RCC 7860 (cell line): ENCODE results near the gene CNTN5.

ENCODE experiments used
- DNase-seq: peaks from one replicate; pipeline ENCODE4 v3.0.0-alpha.2; 2015; ENCODE audit warnings: low spot score
- FAIRE-seq: peaks from 2 replicates; lab custom pipeline; 2012; peaks lifted over from hg19 to GRCh38; lab: Jason Lieb, UNC

CNTN5 gene

DNA sequence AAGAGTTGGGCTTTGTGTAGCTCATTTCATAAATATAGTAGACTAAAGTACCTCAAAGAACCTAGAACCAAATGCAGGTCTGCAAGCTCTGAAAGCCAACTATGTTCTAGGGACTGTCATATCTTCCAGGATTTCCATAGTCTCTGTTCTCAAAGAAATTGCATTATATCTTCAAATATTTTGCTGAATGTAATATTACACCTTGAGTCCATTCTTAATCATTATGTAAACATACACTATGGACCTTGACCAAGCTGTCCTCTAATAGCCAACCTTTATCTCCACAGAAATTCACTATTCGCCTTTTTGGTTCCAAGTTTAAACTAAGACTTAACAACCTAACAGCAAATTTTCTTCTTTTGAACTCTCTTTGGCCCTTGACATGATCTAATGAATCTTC is 987.7 kb downstream of the CNTN5 start:
- FAIRE-seq (no peak), DNase-seq (no peak)

DNA sequence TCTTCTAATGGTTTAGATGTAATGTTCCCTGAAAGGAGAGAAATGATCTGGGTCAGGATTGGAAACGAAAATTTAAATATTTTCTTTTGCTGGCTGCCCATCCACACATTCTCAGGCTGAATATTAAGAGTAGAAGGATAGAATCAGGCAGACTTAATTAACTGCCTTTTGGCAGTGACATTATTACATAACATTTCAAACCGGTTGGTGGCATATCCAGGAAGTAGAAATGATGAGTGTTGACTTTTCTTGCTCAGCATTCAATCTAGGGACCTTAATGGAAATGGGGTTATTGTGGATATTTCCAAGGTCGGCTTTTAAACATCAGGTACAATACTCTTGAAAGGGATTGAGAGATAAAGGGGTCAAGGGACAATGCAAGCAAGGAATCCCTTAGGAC is 989.0 kb downstream of the CNTN5 start:
- FAIRE-seq (no peak), DNase-seq (no peak)

DNA sequence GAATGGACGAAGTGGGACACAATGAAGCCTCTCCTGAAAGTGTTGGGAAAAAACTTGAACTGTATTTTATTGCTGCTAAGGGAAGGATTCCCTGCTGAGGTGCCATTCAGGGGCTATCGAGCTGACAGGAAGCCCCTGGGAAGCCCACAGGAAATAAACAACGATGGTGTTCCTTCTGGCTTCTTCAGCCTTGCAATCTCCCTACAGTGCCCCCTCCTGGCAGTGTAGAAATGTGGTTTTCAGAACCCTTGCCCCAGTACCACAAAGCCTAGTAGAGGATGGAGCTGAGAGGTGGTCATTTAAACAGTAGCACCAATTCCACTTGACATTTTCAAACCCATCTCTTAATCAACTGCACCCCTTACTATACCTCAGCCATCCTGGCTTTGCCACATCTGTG is 989.6 kb downstream of the CNTN5 start:
- FAIRE-seq (no peak), DNase-seq (no peak)

DNA sequence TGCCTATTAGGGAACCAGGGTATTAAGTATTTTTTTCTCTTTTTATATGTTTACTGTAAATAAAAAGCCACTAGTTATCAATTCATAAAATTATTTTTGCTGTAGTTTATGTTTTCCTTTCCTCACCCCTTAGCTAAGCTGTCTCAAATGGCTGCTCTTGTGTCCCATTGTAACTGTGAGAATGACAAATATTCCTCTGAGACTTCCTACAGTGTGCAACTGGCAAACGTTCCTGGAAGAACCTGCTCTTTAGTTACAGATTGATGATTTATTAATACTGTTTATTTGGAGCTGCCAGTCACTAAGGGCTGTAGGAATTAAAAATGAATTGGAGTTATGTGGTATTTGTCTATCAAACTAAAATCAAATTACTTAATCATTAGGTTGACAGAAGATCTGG is 990.9 kb downstream of the CNTN5 start:
- no peak for DNase-seq
- FAIRE-seq = no peak

DNA sequence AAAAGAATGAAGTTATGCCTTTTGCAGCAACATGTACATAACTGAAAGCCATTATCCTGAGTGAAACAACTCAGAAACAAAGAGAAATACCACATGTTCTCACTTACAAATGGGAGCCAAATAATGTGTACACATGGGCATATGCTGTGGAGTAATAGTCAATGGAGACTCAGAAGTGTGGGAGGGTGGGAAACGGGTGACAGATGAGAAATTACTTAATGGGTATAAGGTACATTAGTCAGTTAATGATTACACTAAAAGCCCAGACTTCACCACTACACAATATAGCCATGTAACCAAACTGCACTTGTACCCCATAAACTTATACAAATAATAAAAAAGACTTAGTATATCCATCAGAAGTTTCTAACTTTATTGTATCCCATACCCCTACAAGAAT is 992.3 kb downstream of the CNTN5 start:
- DNase-seq = no peak
- FAIRE-seq = no peak

DNA sequence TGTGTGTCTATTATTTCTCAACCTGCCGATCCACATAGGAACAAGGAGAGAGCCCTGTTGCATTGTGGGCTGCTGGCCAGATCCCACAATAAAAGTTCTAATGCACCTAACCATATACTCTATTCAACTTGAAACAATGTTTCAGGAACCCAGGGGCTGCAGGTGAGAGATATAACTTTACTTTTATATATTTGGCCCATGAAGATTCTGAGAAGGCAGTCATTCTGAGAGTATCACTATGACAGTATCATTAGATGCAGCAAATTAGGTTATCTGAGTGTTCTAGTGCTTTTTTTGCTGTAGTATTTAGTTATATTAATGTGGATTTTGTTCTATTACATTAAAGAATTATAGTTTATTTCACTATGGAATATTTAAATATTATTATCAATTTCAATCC is 1011.2 kb downstream of the CNTN5 start:
- no peak for FAIRE-seq
- no peak for DNase-seq

DNA sequence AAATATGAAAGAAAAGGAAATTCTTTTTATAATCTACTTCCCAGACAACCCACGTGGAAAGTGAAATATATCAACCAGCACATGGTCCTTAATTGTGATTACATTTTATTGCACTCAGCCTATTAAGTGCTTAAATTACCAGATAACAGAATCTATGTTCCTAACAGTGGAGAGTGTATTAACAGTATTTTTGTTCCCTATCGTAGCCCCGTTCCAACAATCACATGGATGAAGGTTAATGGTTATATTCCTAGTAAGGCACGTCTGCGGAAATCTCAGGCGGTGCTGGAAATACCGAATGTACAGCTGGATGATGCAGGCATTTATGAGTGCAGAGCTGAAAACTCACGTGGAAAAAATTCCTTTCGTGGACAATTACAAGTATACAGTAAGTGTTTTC is 1040.3 kb downstream of the CNTN5 start:
- DNase-seq (no peak), FAIRE-seq (no peak)

DNA sequence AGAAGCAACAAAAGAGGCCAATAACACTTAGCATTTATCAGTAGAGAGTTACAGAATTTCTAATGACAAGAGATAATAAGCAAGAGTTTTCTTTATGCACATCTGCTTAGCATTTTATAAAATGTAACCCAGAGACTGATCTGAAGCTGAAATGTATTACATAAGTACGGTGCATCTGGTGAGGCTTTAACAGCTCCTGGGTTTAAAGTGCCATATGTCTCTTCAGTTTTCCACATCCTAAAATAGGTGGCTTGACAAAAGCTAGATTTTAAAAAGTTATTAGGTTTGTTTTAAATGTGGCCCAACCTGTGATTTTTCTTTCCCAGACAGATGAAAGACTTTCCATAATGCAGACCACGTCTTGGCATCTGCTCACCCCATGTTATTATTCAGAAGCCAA is 1045.7 kb downstream of the CNTN5 start:
- no peak for DNase-seq

DNA sequence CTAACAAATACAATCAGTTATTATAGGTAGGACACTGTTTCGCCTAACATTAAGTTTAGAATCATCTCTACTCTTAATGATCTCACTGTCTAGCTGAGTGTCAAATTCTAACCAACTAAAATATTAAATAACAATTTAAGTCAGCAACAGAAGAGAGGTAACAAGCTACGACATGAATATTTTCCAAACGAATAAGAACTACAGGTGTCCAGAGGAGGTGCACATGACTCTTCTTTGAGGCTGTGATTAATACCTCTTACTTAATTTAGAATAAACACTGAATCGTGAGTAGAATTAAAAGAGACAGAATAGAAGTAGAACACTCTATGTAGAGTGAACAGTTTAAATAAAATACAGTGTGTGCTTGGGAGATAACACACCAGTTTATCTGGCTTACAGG is 1047.4 kb downstream of the CNTN5 start:
- FAIRE-seq (no peak), DNase-seq (no peak)

More for the DNA sequence above, 1045.7 kb downstream of the CNTN5 start:
- FAIRE-seq = no peak

DNA sequence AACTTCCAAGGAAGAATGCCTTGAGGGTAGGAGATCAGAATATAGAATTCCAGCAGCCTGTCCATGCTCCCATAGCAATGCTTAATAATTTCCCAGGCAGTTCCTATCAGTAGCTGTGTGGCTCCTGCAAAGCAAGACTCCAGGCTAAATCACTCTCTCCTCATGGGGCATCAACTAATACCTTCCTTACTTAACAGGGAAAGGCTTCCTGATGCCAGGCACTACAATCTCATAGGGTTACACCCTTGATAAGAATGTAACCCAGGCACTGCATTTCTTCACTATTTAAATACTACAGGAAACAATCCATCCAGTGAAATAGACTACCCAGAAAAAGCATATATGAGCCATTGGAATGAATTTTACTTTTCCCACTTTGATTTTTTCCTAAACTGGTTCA is 1051.4 kb downstream of the CNTN5 start:
- FAIRE-seq (no peak), DNase-seq (no peak)

DNA sequence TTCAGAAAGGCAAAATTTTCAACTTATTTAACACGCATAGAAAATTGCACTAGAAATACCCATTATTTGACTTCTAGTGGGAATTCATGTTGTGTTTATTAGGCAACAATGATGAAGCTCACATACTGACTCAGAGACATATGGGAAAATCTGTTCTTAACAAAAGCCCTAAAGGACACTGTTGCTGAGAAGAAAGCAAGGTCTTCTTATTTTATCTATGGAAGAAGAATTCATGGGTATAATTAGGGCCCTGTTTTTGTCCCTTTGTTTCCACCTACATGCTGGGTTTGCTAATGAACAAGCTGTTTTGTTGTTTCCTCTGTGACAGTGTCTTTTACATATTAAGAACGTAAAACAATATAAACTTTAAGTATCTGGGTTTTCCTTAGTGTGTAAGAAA is 1059.6 kb downstream of the CNTN5 start:
- FAIRE-seq = no peak
- DNase-seq = no peak

DNA sequence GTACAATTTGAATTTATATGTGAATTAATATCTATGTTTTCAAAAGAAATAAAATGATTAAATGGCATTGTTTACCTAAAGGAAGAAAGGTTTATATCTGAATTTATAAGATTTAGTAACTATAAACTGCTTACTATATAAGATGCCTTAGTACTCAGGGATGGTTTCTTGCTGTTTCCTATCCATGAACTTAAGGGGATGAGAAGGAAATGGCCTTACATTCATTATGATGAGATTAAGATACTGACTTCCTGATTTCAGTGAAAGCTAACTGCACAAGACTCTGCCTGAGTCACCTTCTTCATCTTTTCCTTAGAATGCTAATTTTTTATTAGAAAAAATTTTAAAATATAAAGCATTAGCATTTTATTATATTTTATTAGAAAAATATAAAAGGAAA is 1060.1 kb downstream of the CNTN5 start:
- no peak for FAIRE-seq

DNA sequence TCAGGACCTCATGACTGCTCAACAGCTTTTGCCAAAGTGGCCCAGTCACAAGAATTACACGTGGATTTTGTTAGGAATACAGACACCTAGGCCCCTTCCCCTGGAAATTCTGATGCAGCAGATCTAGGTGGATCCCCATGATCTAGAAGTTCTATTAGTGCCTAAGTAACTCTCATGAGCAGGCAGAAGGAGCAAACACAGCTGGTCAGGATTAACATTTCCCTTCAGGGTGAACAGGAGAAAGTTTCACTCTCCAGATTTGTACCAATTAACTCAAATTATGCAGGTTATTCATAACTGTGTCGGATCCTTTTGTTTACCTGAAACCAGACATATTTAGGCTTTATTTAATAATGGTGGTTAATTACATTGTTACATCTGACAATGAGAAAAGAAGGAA is 1072.9 kb downstream of the CNTN5 start:
- DNase-seq (no peak), FAIRE-seq (no peak)

More for the DNA sequence above, 1060.1 kb downstream of the CNTN5 start:
- DNase-seq = no peak

DNA sequence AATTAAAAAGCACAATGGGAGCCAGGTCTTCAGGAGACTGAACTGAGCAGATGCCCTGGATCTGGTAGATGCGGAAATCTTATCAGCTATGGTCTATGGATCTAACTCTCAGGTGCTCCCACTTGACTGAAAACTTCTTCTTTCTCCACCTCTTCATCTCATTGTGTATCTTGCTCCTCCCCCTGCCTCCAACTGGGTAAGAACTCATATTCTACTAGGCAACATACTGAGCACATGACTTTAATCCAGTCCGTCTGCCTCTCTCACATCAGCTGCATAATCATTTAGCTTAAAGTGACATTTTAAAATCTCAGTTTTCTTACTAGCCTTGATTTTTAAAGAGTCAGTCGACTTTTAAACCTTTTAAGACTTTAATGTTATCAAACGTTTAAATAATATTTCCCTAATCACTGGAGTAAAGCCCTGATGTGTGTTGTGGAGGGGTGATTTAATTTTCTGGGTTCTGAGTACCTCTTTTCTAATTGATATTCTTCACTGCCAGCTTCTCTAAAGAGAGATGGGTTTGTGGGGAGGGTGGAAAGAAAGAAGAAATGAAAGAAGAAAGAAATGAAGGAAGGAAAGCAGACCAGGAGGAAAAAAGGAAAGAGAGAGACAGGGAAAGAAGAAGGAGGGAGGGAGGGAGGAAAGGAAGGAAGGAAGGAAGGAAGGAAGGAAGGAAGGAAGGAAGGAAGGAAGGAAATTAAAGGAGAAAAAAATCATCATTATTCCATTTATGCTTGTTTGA is 1073.5 kb downstream of the CNTN5 start:
- DNase-seq (no peak), FAIRE-seq (no peak)

DNA sequence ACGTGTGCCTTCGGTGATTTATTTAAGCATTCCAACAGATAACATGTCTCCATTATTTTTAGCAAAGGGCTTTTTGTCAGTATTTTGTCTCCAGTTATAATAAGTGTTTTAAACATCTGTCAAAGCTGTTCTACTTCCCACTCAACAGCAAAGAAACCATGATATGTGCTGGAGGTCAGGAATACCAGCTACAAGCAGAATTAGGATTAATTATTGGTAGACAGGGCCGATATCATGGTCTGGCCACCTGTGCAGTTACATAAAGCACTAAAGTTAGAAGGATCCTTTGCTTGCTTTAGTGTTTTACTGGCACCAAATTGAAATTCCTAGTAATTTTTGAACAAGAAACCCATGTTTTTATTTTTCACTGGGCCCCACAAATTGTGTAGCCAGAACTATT is 1075.1 kb downstream of the CNTN5 start:
- FAIRE-seq (no peak), DNase-seq (no peak)

DNA sequence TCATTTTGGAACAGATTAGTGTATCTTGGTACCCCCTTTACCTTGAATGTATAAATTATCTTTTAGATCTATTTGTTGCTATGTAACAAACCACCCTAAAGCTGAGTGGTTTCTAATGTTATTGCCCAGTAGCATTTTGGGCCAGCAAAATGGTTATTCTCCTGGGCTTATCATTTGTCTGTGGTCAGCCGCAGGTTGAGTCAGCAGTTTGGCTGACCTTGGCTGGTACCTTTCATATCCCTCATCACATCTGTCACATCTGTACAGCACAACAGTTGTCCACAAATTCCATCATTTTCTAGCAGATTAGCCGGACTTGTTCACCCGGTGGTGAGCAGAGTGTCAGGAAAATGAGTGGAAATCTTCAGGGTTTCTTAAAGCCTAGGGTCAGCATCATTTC is 1077.8 kb downstream of the CNTN5 start:
- DNase-seq (no peak), FAIRE-seq (no peak)

DNA sequence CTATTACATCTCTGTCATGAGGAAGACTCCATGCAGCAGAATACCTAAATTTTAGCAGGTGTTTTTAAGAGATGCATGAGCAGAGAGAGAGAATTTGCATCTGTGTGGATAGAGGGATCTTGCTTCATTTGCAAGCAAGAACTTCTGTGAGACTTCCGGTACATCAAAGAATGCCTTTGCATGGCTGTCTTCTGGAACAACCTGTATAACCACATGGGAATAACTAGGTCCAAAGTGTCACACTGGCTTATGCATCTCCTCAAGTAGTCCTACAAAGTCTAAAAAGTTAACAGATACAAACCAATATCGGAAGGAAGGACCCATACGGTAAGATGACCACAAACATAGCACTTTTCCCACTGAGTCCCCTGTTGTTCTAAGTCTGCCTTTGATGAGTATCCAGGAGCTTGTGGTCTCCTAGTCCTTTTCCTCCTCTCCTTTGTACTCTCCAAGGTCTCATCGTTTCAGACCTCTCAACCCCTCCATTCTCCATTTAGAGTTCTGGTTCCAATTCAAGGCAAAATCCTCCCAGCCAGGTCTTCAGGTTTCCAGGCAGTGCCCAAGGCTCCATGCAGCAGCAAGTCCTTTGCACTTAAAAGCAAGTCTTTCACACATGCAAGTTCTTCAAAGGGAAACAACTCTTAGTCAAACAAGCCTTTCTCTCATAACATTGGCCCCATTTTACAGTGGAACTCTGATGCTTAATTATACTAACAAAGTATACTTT is 1084.7 kb downstream of the CNTN5 start:
- DNase-seq (no peak), FAIRE-seq (no peak)

DNA sequence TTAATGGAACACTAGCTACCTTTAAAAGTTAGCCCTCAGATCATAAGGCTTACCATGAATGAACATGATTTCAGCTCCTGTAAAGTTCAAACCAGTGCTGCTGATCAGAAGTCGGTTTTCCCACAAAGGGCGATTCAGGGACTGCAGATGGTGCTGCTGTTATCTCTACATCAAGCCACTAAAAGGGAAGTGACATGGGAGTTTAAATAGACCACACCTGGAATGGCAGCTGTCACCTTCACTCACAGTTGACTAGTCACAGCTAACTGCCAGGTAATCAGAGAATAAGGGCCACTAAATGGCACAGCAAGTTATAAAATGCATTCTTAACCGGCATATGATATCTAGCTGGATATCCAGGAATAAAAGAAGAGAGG is 1085.2 kb downstream of the CNTN5 start:
- FAIRE-seq (no peak), DNase-seq (no peak)

DNA sequence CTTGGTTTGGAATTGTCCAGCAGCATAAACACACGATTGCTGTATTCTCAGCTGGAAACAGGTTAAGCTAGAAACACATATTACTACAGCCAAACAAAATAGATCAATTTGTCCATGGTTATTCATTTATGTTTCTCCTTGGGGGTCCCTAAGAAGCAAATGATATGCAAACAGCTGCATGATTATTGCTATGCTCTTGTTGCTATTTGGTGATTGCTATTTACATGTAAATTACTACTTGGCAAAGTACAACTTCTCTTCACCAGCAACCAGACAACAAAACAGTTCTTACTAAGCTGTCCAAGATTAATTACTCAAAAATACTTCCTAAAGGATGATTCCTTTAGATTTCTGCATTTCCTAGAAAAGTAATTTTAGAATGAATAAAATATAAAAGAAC is 1098.4 kb downstream of the CNTN5 start:
- FAIRE-seq = no peak
- no peak for DNase-seq

DNA sequence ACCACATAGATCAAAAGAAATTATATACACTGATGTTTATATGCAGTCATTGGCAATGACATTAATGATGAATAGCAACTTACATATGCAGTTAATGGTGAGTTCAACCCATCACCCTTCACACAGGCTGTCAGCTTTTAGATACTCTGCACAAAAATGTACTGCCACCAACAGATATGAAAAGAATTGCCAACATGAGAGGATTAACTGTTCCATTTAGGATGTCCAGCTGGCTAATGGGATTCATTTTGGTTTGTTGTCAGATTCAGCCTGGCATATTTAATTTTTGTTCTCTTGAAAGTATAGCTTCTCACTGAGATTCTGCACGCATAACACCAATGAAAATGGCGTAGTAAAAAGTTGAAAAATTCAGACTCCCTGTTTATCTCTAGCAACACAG is 1112.4 kb downstream of the CNTN5 start:
- DNase-seq (no peak), FAIRE-seq (no peak)

DNA sequence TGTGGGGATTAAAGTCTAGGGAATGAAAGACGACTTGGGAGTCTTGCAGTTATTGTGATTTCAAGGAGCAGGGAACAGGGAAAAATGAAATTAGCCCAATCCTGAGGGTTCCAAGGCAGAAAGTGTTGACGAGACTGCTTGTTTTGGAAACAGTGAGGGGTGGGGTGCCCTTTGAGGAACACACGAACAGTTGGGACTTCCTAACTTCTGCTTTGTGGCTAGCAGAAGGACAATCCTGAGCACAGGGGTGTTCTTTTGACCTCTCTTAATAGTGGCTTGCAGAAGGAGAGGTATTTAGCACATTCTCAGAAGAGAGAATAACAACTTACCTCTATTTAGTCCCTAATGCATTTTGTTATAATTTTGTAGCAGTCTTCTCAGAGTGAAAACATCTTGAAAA is 1120.5 kb downstream of the CNTN5 start:
- FAIRE-seq (no peak), DNase-seq (no peak)

DNA sequence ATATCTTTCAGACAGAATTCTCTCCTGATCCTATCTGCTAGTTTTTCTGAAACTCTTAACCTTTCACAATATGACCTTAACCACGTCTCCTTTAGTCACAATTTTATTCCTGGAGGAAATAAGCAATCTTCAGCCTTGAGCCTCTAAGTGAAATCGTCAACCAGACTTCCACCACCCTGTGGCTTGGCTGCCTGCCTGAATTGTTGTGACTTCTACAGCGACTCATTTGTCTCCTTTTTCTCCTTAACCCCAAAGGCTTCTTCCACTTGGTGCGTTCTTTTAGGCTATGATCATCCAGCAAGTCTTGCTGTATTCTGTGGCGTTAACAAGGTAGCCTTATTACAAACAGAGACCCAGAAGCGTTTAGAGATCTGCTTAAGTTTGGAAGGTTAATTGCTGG is 1131.2 kb downstream of the CNTN5 start:
- DNase-seq (peak; percentile 49), FAIRE-seq (peak; percentile 74)

DNA sequence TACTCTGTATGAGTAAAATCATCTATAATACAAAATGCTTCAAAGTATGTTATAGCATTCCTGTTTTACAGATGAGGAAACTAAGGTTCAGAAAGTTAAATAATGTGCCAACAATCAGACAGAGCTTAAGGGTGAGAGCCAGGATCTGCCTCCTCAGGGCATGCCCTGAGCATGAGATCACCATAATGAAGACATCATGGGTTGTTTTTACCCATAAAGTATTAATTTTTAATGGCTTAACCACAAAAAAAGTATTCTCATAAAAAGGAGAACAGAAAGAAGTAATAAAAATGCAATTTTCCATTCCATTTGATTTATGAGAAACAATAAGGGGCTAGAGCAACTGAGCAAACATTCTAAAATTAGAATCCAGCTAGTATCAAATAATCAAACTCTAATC is 1132.0 kb downstream of the CNTN5 start:
- FAIRE-seq = peak; percentile 26
- DNase-seq = no peak
